Body of pancreas (tissue), 4 donors: ENCODE measurements around the gene TSPAN3. TPM values are rescaled to one million over a fixed set of nuclear protein-coding genes. Genes with fewer than 3 reads are reported as not detected.

Experiments
- ATAC-seq: fragments of 150-250 bp; one replicate; pipeline ENCODE4 v1.9.1; 2016
- DNase-seq, 4 donors: peaks; one replicate each; pipeline ENCODE4 v3.0.0-alpha.2; 2019
- H3K27ac ChIP-seq, 4 donors: fragments of 200-600 bp; sonication (generic); 1 replicate in 3 of 4; 2 replicates in 1 of 4; pipeline versions ENCODE4 v1.5.1 to v1.6.1; 2016 to 2019; ENCODE audit warnings: mild to moderate bottlenecking in 1 of 4, mixed read lengths in 1 of 4, moderate library complexity in 1 of 4
- H3K27me3 ChIP-seq, 2 donors: fragments of 200-600 bp; sonication (generic); one replicate each; pipeline ENCODE4 v1.6.0; 2016; ENCODE audit warnings: mild to moderate bottlenecking in 1 of 2
- H3K36me3 ChIP-seq, 2 donors: fragments of 200-600 bp; sonication (generic); replicated peaks in 1 of 2; 2 replicates each; pipeline ENCODE4 v1.5.1; 2016; ENCODE audit warnings: low read depth in 2 of 2; ENCODE audit not compliant: insufficient read depth in 1 of 2
- H3K4me1 ChIP-seq: fragments of 200-600 bp; sonication (generic); one replicate; pipeline ENCODE4 v1.6.0; 2016
- H3K4me3 ChIP-seq, 2 donors: fragments of 200-600 bp; sonication (generic); 1 replicate in 1 of 2; 2 replicates in 1 of 2; pipeline ENCODE4 v1.5.1; 2016 to 2019
- H3K9me3 ChIP-seq, 3 donors: fragments of 200-600 bp; sonication (generic); 1 replicate in 2 of 3; 2 replicates in 1 of 3; pipeline ENCODE4 v1.5.1; 2016
- CTCF ChIP-seq, 7 experiments: fragments of 450-650 bp in 4 of 7; fragments of 200-600 bp in 3 of 7; sonication (generic) in 3 of 7; IDR thresholded peaks; one replicate each; pipeline ENCODE4 v1.5.1; 2016 to 2019; ENCODE audit warnings: antibody characterized with exemption in 7 of 7
- POLR2A ChIP-seq, 3 donors: fragments of 450-650 bp; IDR thresholded peaks; one replicate each; pipeline ENCODE4 v1.6.1; 2016; ENCODE audit warnings: antibody characterized with exemption in 3 of 3, mild to moderate bottlenecking in 2 of 3
- WGBS, 2 donors: methylation state at CpG; one replicate each; pipeline ENCODE4 v1.1.5; 2017; 5-methylcytosine and 5-hydroxymethylcytosine counted together
- intact Hi-C: fragments of 100-400 bp; cut with DNase I; formaldehyde crosslinking; loops from one replicate; pipeline ENCODE4 v1.15.1; 2023
- total RNA-seq, 2 donors: library from RNA; depleted of rRNA; stranded (reverse); fragments of >200 nt; gene quantifications; one replicate each; pipeline ENCODE4 v1.1.0, GENCODE V29; 2016

The TSPAN3 gene
- total RNA-seq, 2 donors from 2014 or later: 99.1 to 118 TPM

- no peak for DNase-seq
- WGBS, 2 donors: 39 to 54% methylated on average over 2 to 4 of the region's 4 CpGs
- Histone ChIP-seq H3K36me3 (no peaks in the 10 kb centered on the region), H3K4me3 (no peak overlapping the region), H3K27me3 (no peaks in the 10 kb centered on the region), H3K9me3 (no peaks in the 10 kb centered on the region), H3K4me1 (no peaks in the 10 kb centered on the region), H3K27ac (no peak overlapping the region)
- intact Hi-C loops: no loop called here
- no peak for ATAC-seq
- no peak for TF ChIP-seq CTCF (IDR thresholded peaks at IDR 0.05)
- no peak for TF ChIP-seq POLR2A (IDR thresholded peaks at IDR 0.05)
These were observed 69.6 kb downstream of the TSPAN3 start for GRCh38 chr15:77001351-77001750.

DNA sequence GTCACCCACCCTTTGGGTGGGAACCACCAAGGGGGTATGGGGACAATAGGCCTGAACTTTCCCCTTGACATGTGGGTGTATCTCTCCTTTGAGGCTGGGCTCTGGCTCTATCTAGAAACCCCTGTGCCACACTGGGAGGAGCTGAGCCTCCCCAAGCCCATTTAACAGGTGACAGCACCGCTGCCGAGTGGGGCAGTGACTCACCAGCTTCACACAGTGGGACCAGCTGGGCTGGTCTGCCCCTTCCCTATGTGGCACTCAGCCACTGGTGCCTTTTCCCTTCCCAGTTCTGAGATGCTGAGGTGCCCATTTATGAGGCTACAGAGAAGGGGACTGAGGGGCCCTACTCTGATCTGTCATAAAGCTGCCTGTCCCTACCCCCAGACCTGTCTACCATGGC lies 70.9 kb downstream of the TSPAN3 start:
- TF ChIP-seq POLR2A (IDR thresholded peaks at IDR 0.05) (no peak), CTCF (IDR thresholded peaks at IDR 0.05) (no peak)
- 86 to 87% methylated on average over 2 of the region's 2 CpGs for WGBS, 2 donors
- ATAC-seq (no peak), DNase-seq (no peak)
- Histone ChIP-seq H3K27ac (no peak overlapping the region), H3K9me3 (no peaks in the 10 kb centered on the region), H3K36me3 (no peaks in the 10 kb centered on the region), H3K27me3 (no peaks in the 10 kb centered on the region), H3K4me3 (no peak overlapping the region), H3K4me1 (no peaks in the 10 kb centered on the region)
- intact Hi-C loops: no loop called here

DNA sequence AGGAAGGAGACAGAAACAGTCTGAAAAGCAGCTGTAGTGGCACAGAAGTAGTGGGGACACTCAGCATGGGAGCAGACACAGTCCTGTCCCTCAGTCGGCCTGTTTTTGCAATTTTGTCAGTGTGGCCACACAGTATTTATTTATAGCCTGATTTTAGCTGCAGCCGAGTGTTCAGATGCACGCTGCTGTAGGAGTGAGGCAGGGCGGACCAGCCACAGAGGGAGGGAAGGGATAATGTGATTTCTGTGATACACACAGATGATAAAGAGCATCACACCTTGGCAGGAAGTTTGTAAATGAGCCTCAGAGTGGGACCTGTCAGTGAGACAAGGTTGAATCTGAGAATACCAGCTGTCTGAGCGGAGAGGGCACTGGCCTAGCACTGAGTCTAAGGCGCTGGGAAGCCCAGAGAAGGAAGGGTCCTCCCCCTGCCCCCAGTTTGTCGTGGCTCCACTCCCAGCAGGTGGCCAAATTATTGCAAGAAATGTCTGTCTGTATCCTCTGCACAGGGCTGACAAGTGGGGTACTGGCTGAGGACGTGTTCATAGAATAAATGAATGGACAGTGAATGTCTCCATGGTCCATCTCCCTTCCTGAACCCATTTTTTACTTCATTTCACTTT lies 72.1 kb downstream of the TSPAN3 start:
- Histone ChIP-seq H3K4me3 (no peak overlapping the region), H3K27me3 (no peaks in the 10 kb centered on the region), H3K36me3 (no peaks in the 10 kb centered on the region), H3K9me3 (no peaks in the 10 kb centered on the region), H3K4me1 (peaks cover 4% of the 10 kb centered on the region), H3K27ac (no peak overlapping the region)
- no peak for DNase-seq
- TF ChIP-seq CTCF (IDR thresholded peaks at IDR 0.05): no peak
- TF ChIP-seq POLR2A (IDR thresholded peaks at IDR 0.05): no peak
- WGBS, 2 donors: 76 to 79% methylated on average over 7 to 8 of the region's 8 CpGs
- ATAC-seq: no peak
- intact Hi-C loops: no loop called here

DNA sequence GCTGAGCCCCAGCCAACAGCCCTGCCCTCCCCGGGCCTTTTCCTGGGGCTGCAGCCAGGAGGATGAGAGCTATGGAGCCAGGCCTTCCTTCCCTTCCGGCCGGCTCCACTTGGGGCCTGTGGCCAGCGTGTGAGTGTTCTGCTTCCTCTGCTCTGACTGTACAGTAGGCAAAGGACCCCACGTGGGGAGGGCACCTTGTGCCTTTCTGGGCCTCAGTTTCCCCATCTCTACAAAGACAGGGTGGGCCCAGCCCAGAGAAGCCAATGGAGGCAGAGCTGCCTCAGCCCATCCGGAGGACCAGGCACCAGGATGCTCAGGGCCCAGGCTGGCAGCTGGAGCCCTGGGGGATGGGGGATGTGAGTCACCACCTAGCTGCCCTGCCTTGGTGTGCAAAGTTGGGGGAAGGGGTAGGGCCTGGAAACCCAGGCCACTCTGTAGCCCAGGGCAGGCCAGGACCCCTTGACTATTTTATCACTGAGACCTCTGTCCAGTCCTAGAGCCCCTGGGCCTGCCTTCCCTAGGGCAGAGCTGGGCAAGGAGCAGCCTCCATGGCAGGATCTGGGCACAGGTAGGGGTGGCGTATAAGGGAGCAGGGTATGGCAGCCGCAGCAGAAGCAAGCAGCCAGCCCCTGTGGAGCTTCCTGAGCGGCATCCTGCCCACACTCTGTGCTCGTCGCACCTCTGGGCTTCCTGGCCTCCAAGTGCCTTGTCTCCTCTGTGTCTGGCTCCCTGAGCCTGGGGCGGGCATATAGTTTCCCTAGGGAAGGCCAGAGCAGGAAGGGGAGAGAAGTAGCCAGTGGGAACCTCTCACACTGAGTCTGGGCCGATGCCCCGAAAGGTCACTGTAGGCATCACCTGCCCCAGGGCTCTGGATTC lies 74.1 kb downstream of the TSPAN3 start:
- intact Hi-C loops: no loop called here
- no peak overlapping the region for H3K4me3 ChIP-seq
- peaks cover 13% of the 10 kb centered on the region for H3K4me1 ChIP-seq
- 69 to 88% methylated on average over 9 to 13 of the region's 14 CpGs for WGBS, 2 donors
- H3K9me3 ChIP-seq: no peaks in the 10 kb centered on the region
- peak overlapping the region in 1 of 4 donors; percentile 1 for H3K27ac ChIP-seq
- ATAC-seq: peak; percentile 21
- TF ChIP-seq CTCF (IDR thresholded peaks at IDR 0.05): no peak
- TF ChIP-seq POLR2A (IDR thresholded peaks at IDR 0.05): no peak
- no peaks in the 10 kb centered on the region for H3K36me3 ChIP-seq
- H3K27me3 ChIP-seq: no peaks in the 10 kb centered on the region
- DNase-seq: no peak
